ENCODE measurements around the gene MLST8.
"Not testable (repeated sequence)": the region's sequence is repeated elsewhere in the genome, so short reads cannot be mapped to it uniquely, and the experiment has no call there.

The MLST8 gene

GRCh38 chr16:2244926-2245795 lies 39.9 kb downstream of the MLST8 start:
- no peaks in the 10 kb centered on the region for H3K9me3 ChIP-seq (ENCODE audit: control insufficient read depth, low read depth, low read length)
- no peak overlapping the region for H3K4me3 ChIP-seq (ENCODE audit: low read length)
- H3K9ac ChIP-seq (ENCODE audit: low read length) = no peak overlapping the region
- no peaks in the 10 kb centered on the region for H3K27me3 ChIP-seq (ENCODE audit: control insufficient read depth, insufficient read depth, low read length)
- H3K36me3 ChIP-seq (ENCODE audit: control insufficient read depth, low read depth, low read length) = peaks cover 41% of the 10 kb centered on the region
- no peak overlapping the region for H3K27ac ChIP-seq (ENCODE audit: low read length)
- peaks cover under 1% of the 10 kb centered on the region for H3K4me1 ChIP-seq (ENCODE audit: control insufficient read depth, low read depth, low read length)

GRCh38 chr16:2246301-2246885 lies 41.1 kb downstream of the MLST8 start:
- H3K9me3 ChIP-seq (ENCODE audit: control insufficient read depth, low read depth, low read length) = no peaks in the 10 kb centered on the region
- H3K27ac ChIP-seq (ENCODE audit: low read length) = no peak overlapping the region
- H3K9ac ChIP-seq (ENCODE audit: low read length) = no peak overlapping the region
- H3K4me1 ChIP-seq (ENCODE audit: control insufficient read depth, low read depth, low read length) = peaks cover 4% of the 10 kb centered on the region
- H3K4me3 ChIP-seq (ENCODE audit: low read length) = no peak overlapping the region
- H3K36me3 ChIP-seq (ENCODE audit: control insufficient read depth, low read depth, low read length) = peaks cover 41% of the 10 kb centered on the region
- H3K27me3 ChIP-seq (ENCODE audit: control insufficient read depth, insufficient read depth, low read length) = no peaks in the 10 kb centered on the region

GRCh38 chr16:2250652-2251295 lies 45.5 kb downstream of the MLST8 start:
- peak overlapping the region; percentile 83 for H3K4me3 ChIP-seq (ENCODE audit: low read length)
- no peaks in the 10 kb centered on the region for H3K9me3 ChIP-seq (ENCODE audit: control insufficient read depth, low read depth, low read length)
- H3K27me3 ChIP-seq (ENCODE audit: control insufficient read depth, insufficient read depth, low read length) = no peaks in the 10 kb centered on the region
- no peak overlapping the region for H3K27ac ChIP-seq (ENCODE audit: low read length)
- peaks cover 47% of the 10 kb centered on the region for H3K36me3 ChIP-seq (ENCODE audit: control insufficient read depth, low read depth, low read length)
- H3K4me1 ChIP-seq (ENCODE audit: control insufficient read depth, low read depth, low read length) = peaks cover 10% of the 10 kb centered on the region
- H3K9ac ChIP-seq (ENCODE audit: low read length) = peak overlapping the region; percentile 92

GRCh38 chr16:2251296-2252111 lies 46.2 kb downstream of the MLST8 start, which contains the start of gene ECI1:
Gene ECI1 (minus strand): TSS chr16:2251587. CDS start chr16:2251566, 21 bp downstream.
- Histone ChIP-seq H3K4me3 (ENCODE audit: low read length) (peak within 1 kb of the TSS; percentile 83), H3K36me3 (ENCODE audit: control insufficient read depth, low read depth, low read length) (peaks cover 48% of the 10 kb centered on the region), H3K4me1 (ENCODE audit: control insufficient read depth, low read depth, low read length) (peaks cover 10% of the 10 kb centered on the region), H3K27me3 (ENCODE audit: control insufficient read depth, insufficient read depth, low read length) (no peaks in the 10 kb centered on the region), H3K9me3 (ENCODE audit: control insufficient read depth, low read depth, low read length) (no peaks in the 10 kb centered on the region), H3K9ac (ENCODE audit: low read length) (peak within 1 kb of the TSS; percentile 92), H3K27ac (ENCODE audit: low read length) (peak within 1 kb of the TSS; percentile 75)

GRCh38 chr16:2252806-2253148 lies 47.5 kb downstream of the MLST8 start:
- H3K27me3 ChIP-seq (ENCODE audit: control insufficient read depth, insufficient read depth, low read length) = no peaks in the 10 kb centered on the region
- H3K4me3 ChIP-seq (ENCODE audit: low read length) = no peak overlapping the region
- no peaks in the 10 kb centered on the region for H3K9me3 ChIP-seq (ENCODE audit: control insufficient read depth, low read depth, low read length)
- no peak overlapping the region for H3K9ac ChIP-seq (ENCODE audit: low read length)
- H3K36me3 ChIP-seq (ENCODE audit: control insufficient read depth, low read depth, low read length) = peaks cover 58% of the 10 kb centered on the region
- H3K4me1 ChIP-seq (ENCODE audit: control insufficient read depth, low read depth, low read length) = peaks cover 10% of the 10 kb centered on the region
- H3K27ac ChIP-seq (ENCODE audit: low read length) = no peak overlapping the region

GRCh38 chr16:2253293-2253692 lies 48.0 kb downstream of the MLST8 start:
- no peaks in the 10 kb centered on the region for H3K27me3 ChIP-seq (ENCODE audit: control insufficient read depth, insufficient read depth, low read length)
- peaks cover 63% of the 10 kb centered on the region for H3K36me3 ChIP-seq (ENCODE audit: control insufficient read depth, low read depth, low read length)
- H3K4me3 ChIP-seq (ENCODE audit: low read length) = no peak overlapping the region
- H3K27ac ChIP-seq (ENCODE audit: low read length) = no peak overlapping the region
- H3K9me3 ChIP-seq (ENCODE audit: control insufficient read depth, low read depth, low read length) = no peaks in the 10 kb centered on the region
- peaks cover 10% of the 10 kb centered on the region for H3K4me1 ChIP-seq (ENCODE audit: control insufficient read depth, low read depth, low read length)
- H3K9ac ChIP-seq (ENCODE audit: low read length) = no peak overlapping the region

GRCh38 chr16:2256531-2257140 lies 51.4 kb downstream of the MLST8 start:
- H3K4me3 ChIP-seq (ENCODE audit: low read length) = no peak overlapping the region
- H3K36me3 ChIP-seq (ENCODE audit: control insufficient read depth, low read depth, low read length) = peaks cover 93% of the 10 kb centered on the region
- H3K9ac ChIP-seq (ENCODE audit: low read length) = no peak overlapping the region
- no peaks in the 10 kb centered on the region for H3K27me3 ChIP-seq (ENCODE audit: control insufficient read depth, insufficient read depth, low read length)
- H3K27ac ChIP-seq (ENCODE audit: low read length) = no peak overlapping the region
- H3K9me3 ChIP-seq (ENCODE audit: control insufficient read depth, low read depth, low read length) = no peaks in the 10 kb centered on the region
- peaks cover 6% of the 10 kb centered on the region for H3K4me1 ChIP-seq (ENCODE audit: control insufficient read depth, low read depth, low read length)

- Histone ChIP-seq H3K4me1 (ENCODE audit: control insufficient read depth, low read depth, low read length) (no peaks in the 10 kb centered on the region), H3K4me3 (ENCODE audit: low read length) (no peak overlapping the region), H3K27ac (ENCODE audit: low read length) (no peak overlapping the region), H3K36me3 (ENCODE audit: control insufficient read depth, low read depth, low read length) (peaks cover 96% of the 10 kb centered on the region), H3K9ac (ENCODE audit: low read length) (no peak overlapping the region), H3K27me3 (ENCODE audit: control insufficient read depth, insufficient read depth, low read length) (no peaks in the 10 kb centered on the region), H3K9me3 (ENCODE audit: control insufficient read depth, low read depth, low read length) (no peaks in the 10 kb centered on the region)
These were observed 52.5 kb downstream of the MLST8 start for GRCh38 chr16:2257726-2258125.

- not testable (repeated sequence) for H3K4me1 ChIP-seq (ENCODE audit: control insufficient read depth, low read depth, low read length); H3K27ac ChIP-seq (ENCODE audit: low read length); H3K9me3 ChIP-seq (ENCODE audit: control insufficient read depth, low read depth, low read length); H3K27me3 ChIP-seq (ENCODE audit: control insufficient read depth, insufficient read depth, low read length); H3K9ac ChIP-seq (ENCODE audit: low read length); H3K4me3 ChIP-seq (ENCODE audit: low read length)
- peaks cover 96% of the 10 kb centered on the region for H3K36me3 ChIP-seq (ENCODE audit: control insufficient read depth, low read depth, low read length)
These were observed 53.3 kb downstream of the MLST8 start for GRCh38 chr16:2258530-2258929.

Data from iPS-18a (cell line).